ENCODE results near the gene TIMM10B. TPM values are rescaled to one million over a fixed set of nuclear protein-coding genes. Genes with fewer than 3 reads are reported as not detected.

TIMM10B gene
- total RNA-seq, 4 donors from 2014 or later, result 10.0 to 14.5 (median 12.4) TPM

DNA sequence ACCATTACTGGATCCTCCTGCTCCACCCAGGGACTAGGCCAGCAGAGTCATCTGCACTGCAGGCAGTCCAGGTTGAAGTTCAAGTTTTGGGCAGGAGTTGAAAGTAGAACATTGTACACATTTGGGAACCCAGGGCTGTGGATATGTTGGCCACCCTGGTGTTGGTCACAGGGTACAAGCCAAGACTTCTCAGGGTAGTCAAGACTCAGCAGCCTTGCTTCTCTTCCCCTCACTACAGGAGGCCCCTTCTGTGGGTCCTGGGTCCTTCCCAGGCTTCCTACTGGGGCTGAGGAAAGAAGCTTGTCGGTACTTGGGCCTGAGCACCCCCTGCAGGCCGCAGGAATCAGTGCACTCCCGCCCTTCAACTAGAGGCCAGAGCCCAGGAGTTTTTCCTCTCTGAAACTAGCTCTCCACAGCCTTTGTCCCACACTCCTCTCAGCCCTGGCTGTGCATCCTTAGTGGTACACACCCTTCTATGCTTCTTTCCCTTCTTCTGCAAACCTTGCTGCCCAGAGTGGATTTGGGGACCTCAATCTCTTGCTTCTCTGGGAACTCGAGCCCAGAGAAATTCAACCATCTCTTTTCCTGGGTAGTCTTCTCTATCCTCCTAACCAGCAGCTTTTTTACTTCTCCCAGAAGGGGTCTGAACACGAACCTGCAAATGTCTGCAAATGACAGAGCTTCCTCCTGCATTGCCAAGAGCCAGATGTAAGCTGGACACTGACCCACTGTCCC lies 37.9 kb upstream of the TIMM10B start:
- intact Hi-C loops (cut with DNase I; ENCODE audit: low total_unique reads) (loop anchor here (1.0 to 5.0 kb wide), 3 partner anchors 25 to 64 kb away; partner anchors contain the start of gene APBB1), in situ Hi-C loops (cut with MboI; ENCODE audit: low sequenced_read_pairs in 4 of 4) (loop anchor here (5.0 to 10.0 kb wide), 2 partner anchors 66 to 69 kb away; no protein-coding TSS in a partner anchor)
- Histone ChIP-seq H3K9me3 (no peaks in the 10 kb centered on the region), H3K27ac (no peak overlapping the region), H3K36me3 (peaks cover 0 to 8% of the 10 kb centered on the region in 2 donors), H3K4me1 (no peaks in the 10 kb centered on the region), H3K4me3 (no peak overlapping the region), H3K27me3 (no peaks in the 10 kb centered on the region)
- ATAC-seq, result peak; percentile 50 to 88
- peak; percentile 10 to 33 for DNase-seq
- no peak for TF ChIP-seq POLR2A (IDR thresholded peaks at IDR 0.05)
- TF ChIP-seq, protein P1, sequence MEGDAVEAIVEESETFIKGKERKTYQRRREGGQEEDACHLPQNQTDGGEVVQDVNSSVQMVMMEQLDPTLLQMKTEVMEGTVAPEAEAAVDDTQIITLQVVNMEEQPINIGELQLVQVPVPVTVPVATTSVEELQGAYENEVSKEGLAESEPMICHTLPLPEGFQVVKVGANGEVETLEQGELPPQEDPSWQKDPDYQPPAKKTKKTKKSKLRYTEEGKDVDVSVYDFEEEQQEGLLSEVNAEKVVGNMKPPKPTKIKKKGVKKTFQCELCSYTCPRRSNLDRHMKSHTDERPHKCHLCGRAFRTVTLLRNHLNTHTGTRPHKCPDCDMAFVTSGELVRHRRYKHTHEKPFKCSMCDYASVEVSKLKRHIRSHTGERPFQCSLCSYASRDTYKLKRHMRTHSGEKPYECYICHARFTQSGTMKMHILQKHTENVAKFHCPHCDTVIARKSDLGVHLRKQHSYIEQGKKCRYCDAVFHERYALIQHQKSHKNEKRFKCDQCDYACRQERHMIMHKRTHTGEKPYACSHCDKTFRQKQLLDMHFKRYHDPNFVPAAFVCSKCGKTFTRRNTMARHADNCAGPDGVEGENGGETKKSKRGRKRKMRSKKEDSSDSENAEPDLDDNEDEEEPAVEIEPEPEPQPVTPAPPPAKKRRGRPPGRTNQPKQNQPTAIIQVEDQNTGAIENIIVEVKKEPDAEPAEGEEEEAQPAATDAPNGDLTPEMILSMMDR (IDR thresholded peaks at IDR 0.05 in 4 of 5, conservative IDR thresholded peaks at IDR 0.05 in 1 of 5), result peak; percentile 62 to 81 (median 71)

DNA sequence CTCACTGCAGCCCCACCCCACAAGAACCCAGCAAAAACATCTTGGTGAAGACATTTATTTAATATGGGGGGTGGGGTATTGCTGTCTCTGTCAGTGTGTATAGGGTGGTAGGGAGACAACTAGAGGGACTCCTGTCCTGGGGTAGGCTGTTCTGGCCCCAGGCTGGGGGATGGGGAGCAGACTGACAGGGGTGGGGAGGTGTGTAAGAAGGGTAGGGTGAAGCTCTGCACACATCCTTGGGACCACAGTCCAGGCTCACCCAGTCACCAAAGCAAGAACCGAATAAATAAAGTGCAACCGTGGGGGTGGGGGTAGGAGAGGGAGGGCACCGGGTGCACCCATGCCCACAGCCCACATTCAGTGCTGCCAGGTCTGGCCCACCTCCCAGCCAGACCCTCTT lies 32.7 kb upstream of the TIMM10B start:
- intact Hi-C loops (cut with DNase I; ENCODE audit: low total_unique reads), result no loop called here
- in situ Hi-C loops (cut with MboI; ENCODE audit: low sequenced_read_pairs in 4 of 4), result loop anchor here in 1 of 4 donors (10.0 kb wide), 1 partner anchor 74 kb away; no protein-coding TSS in a partner anchor

DNA sequence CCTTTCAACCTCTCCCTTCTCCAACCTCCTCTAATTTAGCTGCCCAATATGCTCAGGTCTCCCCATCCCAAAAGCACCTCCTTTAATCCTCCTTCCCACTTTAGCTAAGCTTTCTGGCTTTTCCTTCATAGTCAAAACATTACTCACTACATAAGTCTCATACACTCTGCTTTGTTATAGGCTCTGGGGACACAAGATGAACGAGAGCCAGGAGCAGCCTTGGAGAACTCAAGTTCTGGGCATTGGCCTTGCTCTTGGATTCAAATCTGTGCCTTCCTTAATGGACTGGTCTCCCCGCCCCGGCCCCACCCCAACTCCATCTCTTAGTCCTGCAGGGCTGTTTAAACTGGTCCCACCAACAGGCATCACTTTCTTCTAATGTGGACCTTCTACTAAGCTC lies 29.1 kb upstream of the TIMM10B start:
- intact Hi-C loops (cut with DNase I; ENCODE audit: low total_unique reads) (no loop called here), in situ Hi-C loops (cut with MboI; ENCODE audit: low sequenced_read_pairs in 4 of 4) (no loop called here)
- Histone ChIP-seq H3K27ac (no peak overlapping the region), H3K36me3 (peaks cover 0 to 80% of the 10 kb centered on the region in 2 donors), H3K9me3 (no peaks in the 10 kb centered on the region), H3K4me3 (no peak overlapping the region), H3K27me3 (no peaks in the 10 kb centered on the region), H3K4me1 (peaks cover 0 to 2% of the 10 kb centered on the region in 2 donors)
- no peak for DNase-seq
- TF ChIP-seq, protein P1 (IDR thresholded peaks at IDR 0.05 in 4 of 5, conservative IDR thresholded peaks at IDR 0.05 in 1 of 5), result no peak
- no peak for TF ChIP-seq POLR2A (IDR thresholded peaks at IDR 0.05)
- ATAC-seq, result no peak

More for the DNA sequence above, 32.7 kb upstream of the TIMM10B start:
- no peaks in the 10 kb centered on the region for H3K27me3 ChIP-seq
- DNase-seq (no peak), ATAC-seq (no peak)
- H3K27ac ChIP-seq, result no peak overlapping the region
- no peak overlapping the region for H3K4me3 ChIP-seq
- H3K9me3 ChIP-seq, result no peaks in the 10 kb centered on the region
- TF ChIP-seq, protein P1 (IDR thresholded peaks at IDR 0.05 in 4 of 5, conservative IDR thresholded peaks at IDR 0.05 in 1 of 5), result no peak
- TF ChIP-seq POLR2A (IDR thresholded peaks at IDR 0.05), result no peak
- peaks cover 0 to 56% of the 10 kb centered on the region in 2 donors for H3K36me3 ChIP-seq
- H3K4me1 ChIP-seq, result no peaks in the 10 kb centered on the region

DNA sequence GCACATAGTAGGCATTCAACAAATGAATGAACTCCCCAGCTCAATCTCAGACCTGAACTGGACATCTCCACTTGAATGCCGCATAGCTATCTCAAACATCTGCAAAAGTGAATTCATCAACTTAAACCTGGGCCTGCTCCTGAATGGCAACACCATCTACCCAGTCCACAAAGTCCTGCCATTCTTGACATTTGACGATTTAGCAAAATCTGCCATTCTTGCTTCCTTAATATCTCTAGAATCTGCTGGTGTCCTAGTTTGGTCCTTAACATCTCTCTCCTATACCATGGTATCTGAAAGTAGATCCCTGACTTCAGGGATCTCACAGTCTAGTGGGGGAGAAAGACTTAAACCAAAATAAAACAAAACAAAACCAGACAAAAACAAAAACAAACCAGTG lies 28.1 kb upstream of the TIMM10B start:
- ATAC-seq, result no peak
- Histone ChIP-seq H3K27ac (no peak overlapping the region), H3K4me1 (peaks cover 0 to 2% of the 10 kb centered on the region in 2 donors), H3K9me3 (no peaks in the 10 kb centered on the region), H3K4me3 (no peak overlapping the region), H3K27me3 (no peaks in the 10 kb centered on the region), H3K36me3 (peaks cover 0 to 84% of the 10 kb centered on the region in 2 donors)
- in situ Hi-C loops (cut with MboI; ENCODE audit: low sequenced_read_pairs in 4 of 4), result no loop called here
- no peak for DNase-seq
- TF ChIP-seq, protein P1 (IDR thresholded peaks at IDR 0.05 in 4 of 5, conservative IDR thresholded peaks at IDR 0.05 in 1 of 5), result no peak
- TF ChIP-seq POLR2A (IDR thresholded peaks at IDR 0.05), result no peak
- intact Hi-C loops (cut with DNase I; ENCODE audit: low total_unique reads), result no loop called here

All from gastrocnemius medialis (tissue), 4 donors.